Measurements from ENCODE around the gene C1QL2. TPM values are rescaled to one million over a fixed set of nuclear protein-coding genes. Genes with fewer than 3 reads are reported as not detected.

The C1QL2 gene
- total and polyA plus RNA-seq, 2 experiments from 2014 or later = 4.9 to 12.9 TPM

- Histone ChIP-seq H4K20me1 (ENCODE audit: insufficient read depth, poor library complexity, severe bottlenecking) (no peaks in the 10 kb centered on the region), H3K4me2 (no peak overlapping the region), H3K36me3 (replicated peaks; ENCODE audit: insufficient read depth, low read depth) (no peaks in the 10 kb centered on the region), H3K4me3 (no peak overlapping the region), H3K4me1 (ENCODE audit: insufficient read depth) (peaks cover 7% of the 10 kb centered on the region), H3K9me2 (replicated peaks; ENCODE audit: insufficient read depth) (no peaks in the 10 kb centered on the region), H3K79me2 (no peaks in the 10 kb centered on the region), H3K27me3 (peaks cover 92% of the 10 kb centered on the region), H3K27ac (no peak overlapping the region), H3K9me3 (ENCODE audit: low read depth) (no peaks in the 10 kb centered on the region), H2AFZ (no peak overlapping the region)
- 70% methylated on average over 9 of the region's 9 CpGs for WGBS (ENCODE audit: low lambda C conversion rate, missing lambda C conversion rate)
- DNase-seq (ENCODE audit: low spot score) = no peak
- TF ChIP-seq CTCF (IDR thresholded peaks at IDR 0.05; ENCODE audit: poor library complexity) = no peak
- TF ChIP-seq EZH2phosphoT487 (IDR thresholded peaks at IDR 0.05; ENCODE audit: low read depth, severe bottlenecking, unreplicated experiment) = no peak
- no peak for TF ChIP-seq EZH2 (IDR thresholded peaks at IDR 0.05; ENCODE audit: borderline replicate concordance)
These were observed 4.5 kb downstream of the C1QL2 start for GRCh38 chr2:119154076-119154475.

- no peaks in the 10 kb centered on the region for H3K79me2 ChIP-seq
- H4K20me1 ChIP-seq (ENCODE audit: insufficient read depth, poor library complexity, severe bottlenecking) = no peaks in the 10 kb centered on the region
- H3K36me3 ChIP-seq (replicated peaks; ENCODE audit: insufficient read depth, low read depth) = no peaks in the 10 kb centered on the region
- H3K4me1 ChIP-seq (ENCODE audit: insufficient read depth) = no peaks in the 10 kb centered on the region
- no peak for TF ChIP-seq EZH2 (IDR thresholded peaks at IDR 0.05; ENCODE audit: borderline replicate concordance)
- TF ChIP-seq CTCF (IDR thresholded peaks at IDR 0.05; ENCODE audit: poor library complexity) = no peak
- TF ChIP-seq EZH2phosphoT487 (IDR thresholded peaks at IDR 0.05; ENCODE audit: low read depth, severe bottlenecking, unreplicated experiment) = no peak
- no peak overlapping the region for H3K27ac ChIP-seq
- no peaks in the 10 kb centered on the region for H3K9me3 ChIP-seq (ENCODE audit: low read depth)
- H2AFZ ChIP-seq = no peak overlapping the region
- H3K9me2 ChIP-seq (replicated peaks; ENCODE audit: insufficient read depth) = no peaks in the 10 kb centered on the region
- H3K4me2 ChIP-seq = no peak overlapping the region
- DNase-seq (ENCODE audit: low spot score) = no peak
- no peak overlapping the region for H3K4me3 ChIP-seq
- H3K27me3 ChIP-seq = peaks cover 49% of the 10 kb centered on the region
- 86% methylated on average over 6 of the region's 6 CpGs for WGBS (ENCODE audit: low lambda C conversion rate, missing lambda C conversion rate)
These were observed 8.9 kb downstream of the C1QL2 start for GRCh38 chr2:119149611-119150010.

GRCh38 chr2:119147776-119148715, 10.5 kb downstream of the C1QL2 start:
- H3K4me3 ChIP-seq = no peak overlapping the region
- H3K27ac ChIP-seq = no peak overlapping the region
- H3K4me1 ChIP-seq (ENCODE audit: insufficient read depth) = no peaks in the 10 kb centered on the region
- no peaks in the 10 kb centered on the region for H3K9me3 ChIP-seq (ENCODE audit: low read depth)
- H3K27me3 ChIP-seq = peaks cover 38% of the 10 kb centered on the region
- H3K79me2 ChIP-seq = no peaks in the 10 kb centered on the region
- no peak for DNase-seq (ENCODE audit: low spot score)
- no peak overlapping the region for H2AFZ ChIP-seq
- no peaks in the 10 kb centered on the region for H3K9me2 ChIP-seq (replicated peaks; ENCODE audit: insufficient read depth)
- 64% methylated on average over 11 of the region's 11 CpGs for WGBS (ENCODE audit: low lambda C conversion rate, missing lambda C conversion rate)
- TF ChIP-seq EZH2phosphoT487 (IDR thresholded peaks at IDR 0.05; ENCODE audit: low read depth, severe bottlenecking, unreplicated experiment) (no peak), CTCF (IDR thresholded peaks at IDR 0.05; ENCODE audit: poor library complexity) (no peak), EZH2 (IDR thresholded peaks at IDR 0.05; ENCODE audit: borderline replicate concordance) (no peak)
- no peaks in the 10 kb centered on the region for H3K36me3 ChIP-seq (replicated peaks; ENCODE audit: insufficient read depth, low read depth)
- no peak overlapping the region for H3K4me2 ChIP-seq
- no peaks in the 10 kb centered on the region for H4K20me1 ChIP-seq (ENCODE audit: insufficient read depth, poor library complexity, severe bottlenecking)
